Small intestine (tissue), 7 donors: ENCODE results near the gene PRKN. TPM values are rescaled to one million over a fixed set of nuclear protein-coding genes. Genes with fewer than 3 reads are reported as not detected.

Experiments used
- DNase-seq, 2 donors: peaks; one replicate each; pipeline versions ENCODE4 v3.0.0 to v3.0.0-alpha.2; 2013
- FAIRE-seq: peaks from 2 replicates; lab custom pipeline; 2012; peaks lifted over from hg19 to GRCh38; lab: Jason Lieb, UNC
- H3K27ac ChIP-seq, 3 donors: one replicate each; pipeline ENCODE4 v1.5.1; 2013; ENCODE audit warnings: low read length in 2 of 3, mild to moderate bottlenecking in 2 of 3, control low read depth in 1 of 3, inconsistent platforms in 1 of 3, low read depth in 1 of 3, moderate library complexity in 1 of 3
- H3K27me3 ChIP-seq, 3 donors: one replicate each; pipeline ENCODE4 v1.6.1; 2013; ENCODE audit warnings: low read length in 3 of 3, inconsistent platforms in 1 of 3; ENCODE audit not compliant: control insufficient read depth in 3 of 3, insufficient read depth in 3 of 3
- H3K36me3 ChIP-seq, 3 donors: one replicate each; pipeline ENCODE4 v1.6.1; 2013; ENCODE audit warnings: low read length in 3 of 3, inconsistent platforms in 1 of 3, low read depth in 1 of 3, mild to moderate bottlenecking in 1 of 3, moderate library complexity in 1 of 3; ENCODE audit not compliant: control insufficient read depth in 3 of 3, insufficient read depth in 2 of 3
- H3K4me1 ChIP-seq, 3 donors: one replicate each; pipeline ENCODE4 v1.6.1; 2013; ENCODE audit warnings: low read length in 2 of 3, inconsistent platforms in 1 of 3, low read depth in 1 of 3, mild to moderate bottlenecking in 1 of 3, moderate library complexity in 1 of 3; ENCODE audit not compliant: control insufficient read depth in 3 of 3, insufficient read depth in 2 of 3
- H3K4me3 ChIP-seq, 3 donors: one replicate each; pipeline ENCODE4 v1.5.1; 2013; ENCODE audit warnings: low read length in 3 of 3, control low read depth in 1 of 3, inconsistent platforms in 1 of 3, low read depth in 1 of 3, mild to moderate bottlenecking in 1 of 3, moderate library complexity in 1 of 3
- H3K9me3 ChIP-seq, 2 donors: one replicate each; pipeline ENCODE4 v1.6.1; 2013; ENCODE audit warnings: low read depth in 1 of 2, low read length in 1 of 2; ENCODE audit not compliant: control insufficient read depth in 2 of 2, insufficient read depth in 1 of 2
- WGBS, 3 donors: extraction: QIAGEN DNeasy Blood & Tissue Kit; methylation state at CpG; one replicate each; pipeline ENCODE4 v1.1.7; 2013; 5-methylcytosine and 5-hydroxymethylcytosine counted together
- polyA plus RNA-seq, 4 donors: library from polyadenylated mRNA; stranded (reverse) in 3 of 4; unstranded in 1 of 4; fragments of 200-250 nt in 3 of 4; fragments of 120-200 nt in 1 of 4; gene quantifications; one replicate each; pipeline versions ENCODE4 v1.2.1 to v1.2.3, GENCODE V29; 2013
- donor health status: healthy with polysubstance abuse.
- donor health status: control.
- donor health status: control.
- donor health status: Bipolar disorder and iron deficiency.
- donor health status: healthy.

PRKN gene
- polyA plus RNA-seq, 4 donors = 0.27 to 2.3 (median 1.0) TPM

DNA sequence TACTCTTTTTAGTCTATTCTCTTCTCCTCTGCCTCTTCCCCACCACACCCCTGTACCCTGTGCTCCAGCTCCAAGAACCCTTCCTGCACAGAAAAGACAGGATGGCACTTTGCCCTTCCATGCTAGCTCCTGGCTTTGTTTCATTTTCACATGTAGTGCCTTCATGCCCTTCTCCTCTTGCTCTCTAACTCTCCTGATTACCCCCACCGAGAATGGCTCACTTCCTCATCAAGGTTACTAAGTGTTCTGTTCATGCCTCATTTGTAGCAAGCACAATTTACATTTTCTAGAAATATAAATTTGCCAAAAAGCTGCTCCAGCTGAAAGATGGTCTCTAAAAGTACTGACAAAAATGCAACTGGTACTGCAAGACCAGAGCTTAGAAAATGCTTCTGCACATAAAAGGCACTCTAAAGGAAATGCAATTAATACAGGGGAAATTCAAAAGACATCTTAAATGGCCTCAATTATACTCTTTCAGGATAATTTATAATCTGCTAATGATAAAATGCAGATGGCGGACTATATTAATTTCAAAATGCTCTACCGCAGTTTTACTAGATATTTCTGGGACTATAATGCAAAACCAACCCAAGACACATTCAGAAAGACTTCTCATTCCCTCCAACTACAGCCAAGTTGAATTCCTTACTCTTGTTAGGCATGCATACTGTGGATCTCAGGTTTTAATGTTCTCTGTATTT lies 570.2 kb downstream of the PRKN start:
- H3K4me1 ChIP-seq = no peaks in the 10 kb centered on the region
- no peak overlapping the region for H3K27ac ChIP-seq
- WGBS, 3 donors = 35 to 37% (median 35%) methylated on average over 3 of the region's 3 CpGs
- no peak overlapping the region for H3K4me3 ChIP-seq
- no peaks in the 10 kb centered on the region for H3K27me3 ChIP-seq
- peaks cover 0 to 12% of the 10 kb centered on the region in 2 donors for H3K9me3 ChIP-seq
- no peaks in the 10 kb centered on the region for H3K36me3 ChIP-seq
- DNase-seq (peak in 1 of 2 donors; percentile 8), FAIRE-seq (no peak)

- Histone ChIP-seq H3K27ac (no peak overlapping the region), H3K4me3 (no peak overlapping the region), H3K4me1 (no peaks in the 10 kb centered on the region), H3K9me3 (peaks cover 0 to 12% of the 10 kb centered on the region in 2 donors), H3K27me3 (no peaks in the 10 kb centered on the region), H3K36me3 (no peaks in the 10 kb centered on the region)
- WGBS, 3 donors = 76 to 85% (median 81%) methylated on average over 2 of the region's 2 CpGs
- no peak for FAIRE-seq
- DNase-seq = no peak
These were observed 571.4 kb downstream of the PRKN start for GRCh38 chr6:162156146-162156545.

DNA sequence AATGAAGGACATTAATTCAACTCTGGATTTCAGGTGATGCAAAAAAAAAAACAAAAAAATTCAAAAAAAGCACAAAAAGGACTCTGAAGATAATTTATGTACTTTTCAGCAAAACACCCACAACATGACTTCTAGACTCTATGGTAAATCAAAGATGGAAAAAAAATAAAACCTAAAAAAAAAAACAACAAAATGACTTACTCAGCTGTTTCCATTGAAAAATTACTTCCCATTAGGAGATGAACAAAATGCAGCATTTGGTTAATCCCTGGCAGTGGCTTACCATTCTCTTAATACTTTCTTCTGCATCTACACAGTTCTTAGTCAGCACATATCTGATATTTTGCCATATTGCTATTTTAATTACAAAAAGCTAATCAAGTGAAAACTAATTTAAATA lies 572.6 kb downstream of the PRKN start:
- Histone ChIP-seq H3K36me3 (no peaks in the 10 kb centered on the region), H3K4me3 (no peak overlapping the region), H3K4me1 (no peaks in the 10 kb centered on the region), H3K27me3 (no peaks in the 10 kb centered on the region), H3K9me3 (peaks cover 0 to 12% of the 10 kb centered on the region in 2 donors), H3K27ac (no peak overlapping the region)
- FAIRE-seq (no peak), DNase-seq (no peak)

DNA sequence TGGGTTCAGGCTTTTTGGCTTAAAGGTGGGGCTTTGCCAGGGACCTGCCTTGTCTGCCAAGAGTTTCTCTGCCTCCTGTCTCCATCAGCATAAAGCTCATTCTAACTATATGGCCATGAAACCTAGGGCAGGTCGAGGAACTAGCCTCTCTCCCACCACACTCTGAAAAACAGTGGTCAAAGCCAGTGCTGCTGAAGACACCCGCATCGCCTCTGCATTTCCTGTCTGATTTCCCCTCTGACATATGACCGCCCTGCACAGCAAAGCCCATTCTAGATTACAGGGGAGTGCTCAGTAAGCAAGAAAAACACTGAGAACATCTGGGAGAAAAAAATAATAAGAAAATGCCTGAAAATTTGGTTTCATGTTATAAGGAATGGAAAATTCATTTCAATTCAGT lies 573.6 kb downstream of the PRKN start:
- Histone ChIP-seq H3K36me3 (no peaks in the 10 kb centered on the region), H3K9me3 (peaks cover 0 to 12% of the 10 kb centered on the region in 2 donors), H3K4me1 (no peaks in the 10 kb centered on the region), H3K4me3 (no peak overlapping the region), H3K27me3 (no peaks in the 10 kb centered on the region), H3K27ac (no peak overlapping the region)
- DNase-seq (no peak), FAIRE-seq (no peak)
- WGBS, 3 donors = 75 to 82% (median 78%) methylated on average over 4 of the region's 4 CpGs

DNA sequence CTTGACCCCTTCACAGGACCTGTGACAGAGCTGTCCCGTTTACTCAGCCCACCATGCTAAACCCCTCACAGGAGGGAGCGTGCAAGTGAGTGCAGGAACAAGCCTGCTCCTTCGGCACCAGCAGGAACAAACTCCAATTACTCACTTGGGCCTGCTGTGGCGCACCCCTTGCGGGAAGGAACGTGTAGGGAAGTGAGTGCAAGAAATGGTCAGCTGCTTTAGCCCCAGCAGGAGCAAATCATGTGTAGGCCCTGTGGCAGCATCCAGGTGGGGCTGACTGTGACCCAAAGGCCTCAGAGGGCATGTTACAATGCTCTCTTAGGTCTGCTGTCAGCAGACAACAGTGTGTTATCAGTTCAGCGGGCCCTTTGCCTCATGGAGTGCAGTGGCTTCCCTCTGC lies 574.4 kb downstream of the PRKN start:
- FAIRE-seq (no peak), DNase-seq (no peak)
- no peak overlapping the region for H3K27ac ChIP-seq
- peaks cover 0 to 12% of the 10 kb centered on the region in 2 donors for H3K9me3 ChIP-seq
- no peak overlapping the region for H3K4me3 ChIP-seq
- no peaks in the 10 kb centered on the region for H3K36me3 ChIP-seq
- 80 to 92% (median 90%) methylated on average over 7 of the region's 7 CpGs for WGBS, 3 donors
- H3K27me3 ChIP-seq = no peaks in the 10 kb centered on the region
- no peaks in the 10 kb centered on the region for H3K4me1 ChIP-seq

GRCh38 chr6:162151021-162151665 lies 576.4 kb downstream of the PRKN start:
- WGBS, 3 donors = 57 to 66% (median 59%) methylated on average over 6 of the region's 6 CpGs

DNA sequence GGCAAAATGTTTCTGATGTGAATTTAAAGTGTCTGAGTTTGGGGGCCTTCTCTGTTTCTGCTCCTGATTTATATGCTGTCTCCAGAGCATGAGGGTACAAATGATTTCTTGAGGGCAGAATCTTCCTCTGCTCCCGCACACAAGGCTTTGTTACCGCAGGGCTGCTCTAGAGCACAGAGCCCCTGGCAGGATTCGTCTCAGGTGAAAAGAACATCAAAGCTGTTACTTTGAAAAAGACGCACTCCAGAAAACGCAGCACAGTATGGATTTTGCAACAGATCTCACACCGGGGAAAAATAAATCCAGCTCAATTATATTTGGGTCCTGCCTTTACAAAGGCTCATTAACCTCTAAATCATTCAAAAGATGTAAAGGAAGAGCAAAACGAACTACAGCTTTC lies 577.3 kb downstream of the PRKN start:
- no peak for FAIRE-seq
- Histone ChIP-seq H3K36me3 (no peaks in the 10 kb centered on the region), H3K4me3 (no peak overlapping the region), H3K27ac (no peak overlapping the region), H3K9me3 (peaks cover 0 to 16% of the 10 kb centered on the region in 2 donors), H3K4me1 (no peaks in the 10 kb centered on the region), H3K27me3 (no peaks in the 10 kb centered on the region)
- no peak for DNase-seq
- 86 to 91% (median 89%) methylated on average over 7 of the region's 7 CpGs for WGBS, 3 donors

More at GRCh38 chr6:162151021-162151665, 576.4 kb downstream of the PRKN start:
- H3K4me3 ChIP-seq = no peak overlapping the region
- peaks cover 0 to 12% of the 10 kb centered on the region in 2 donors for H3K9me3 ChIP-seq
- no peaks in the 10 kb centered on the region for H3K27me3 ChIP-seq
- no peaks in the 10 kb centered on the region for H3K36me3 ChIP-seq
- no peak for FAIRE-seq
- H3K4me1 ChIP-seq = no peaks in the 10 kb centered on the region
- H3K27ac ChIP-seq = no peak overlapping the region
- DNase-seq = no peak

DNA sequence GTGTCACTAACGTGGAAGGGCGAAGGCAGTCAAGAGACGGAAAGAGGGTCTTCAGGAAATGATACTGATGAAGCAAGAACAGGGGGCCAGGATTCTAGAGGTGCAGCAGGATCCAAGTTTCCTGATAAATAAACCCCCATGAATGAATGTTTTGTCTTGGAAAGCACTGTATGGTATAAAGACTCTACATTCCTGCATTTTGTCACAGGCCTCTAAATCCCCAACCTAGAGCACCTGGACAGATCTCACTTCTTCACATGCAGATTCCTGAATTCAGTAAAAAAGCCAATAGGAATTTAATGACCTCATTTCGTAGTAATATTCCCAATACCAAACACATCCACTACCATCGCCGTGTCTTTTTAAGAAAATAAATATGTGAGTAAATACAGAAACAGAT lies 577.8 kb downstream of the PRKN start:
- 93 to 98% (median 97%) methylated on average over 6 of the region's 6 CpGs for WGBS, 3 donors
- DNase-seq = no peak
- no peak overlapping the region for H3K27ac ChIP-seq

More for the DNA sequence above, 577.8 kb downstream of the PRKN start:
- no peak for FAIRE-seq
- H3K27me3 ChIP-seq = no peaks in the 10 kb centered on the region
- no peaks in the 10 kb centered on the region for H3K36me3 ChIP-seq
- no peak overlapping the region for H3K4me3 ChIP-seq
- peaks cover 0 to 16% of the 10 kb centered on the region in 2 donors for H3K9me3 ChIP-seq
- no peaks in the 10 kb centered on the region for H3K4me1 ChIP-seq
